Right kidney (tissue), 1 donor: Measurements from ENCODE around the gene FADS2.

ENCODE experiments used
- DNase-seq: peaks from one replicate; pipeline ENCODE4 v3.0.0-alpha.2; 2016

Gene FADS2

GRCh38 chr11:61885784-61886580 is 57.9 kb downstream of the FADS2 start:
- no peak for DNase-seq

GRCh38 chr11:61886643-61887042 is 58.5 kb downstream of the FADS2 start:
- no peak for DNase-seq

- DNase-seq: no peak
These were observed 59.9 kb downstream of the FADS2 start for GRCh38 chr11:61887839-61888494.

GRCh38 chr11:61888590-61888989 is 60.5 kb downstream of the FADS2 start:
- no peak for DNase-seq

GRCh38 chr11:61889831-61890230 is 61.7 kb downstream of the FADS2 start:
- DNase-seq: no peak

- peak; percentile 44 for DNase-seq
These were observed 62.6 kb downstream of the FADS2 start for GRCh38 chr11:61890529-61891330.

GRCh38 chr11:61891331-61892084 is 63.4 kb downstream of the FADS2 start, which contains the start of gene FADS3:
FADS3 (minus strand) TSS chr11:61891545; CDS start chr11:61891381, 164 bp downstream.
- DNase-seq: peak; percentile 82

GRCh38 chr11:61892085-61892370 is 63.9 kb downstream of the FADS2 start:
- DNase-seq: no peak

GRCh38 chr11:61893981-61894380 is 65.9 kb downstream of the FADS2 start:
- no peak for DNase-seq

- no peak for DNase-seq
These were observed 67.1 kb downstream of the FADS2 start for GRCh38 chr11:61895046-61895717.

- no peak for DNase-seq
These were observed 67.6 kb downstream of the FADS2 start for GRCh38 chr11:61895718-61896059.

- no peak for DNase-seq
These were observed 68.7 kb downstream of the FADS2 start for GRCh38 chr11:61896665-61897386.

GRCh38 chr11:61897387-61898246 is 69.5 kb downstream of the FADS2 start:
- peak; percentile 48 for DNase-seq

GRCh38 chr11:61898247-61898582 is 70.1 kb downstream of the FADS2 start:
- DNase-seq: no peak

GRCh38 chr11:61899146-61899841 is 71.2 kb downstream of the FADS2 start:
- DNase-seq: peak; percentile 78

- no peak for DNase-seq
These were observed 72.2 kb downstream of the FADS2 start for GRCh38 chr11:61900251-61900650.

- no peak for DNase-seq
These were observed 73.3 kb downstream of the FADS2 start for GRCh38 chr11:61901397-61901796.

- DNase-seq: no peak
These were observed 74.2 kb downstream of the FADS2 start for GRCh38 chr11:61902313-61902712.

- no peak for DNase-seq
These were observed 75.7 kb downstream of the FADS2 start for GRCh38 chr11:61903845-61904244.
